SU-DHL-6 (cell line): ENCODE measurements around the gene CUEDC1.

ENCODE experiments used
- H2AFZ ChIP-seq: fragments of 200-600 bp; sonication (generic); 2 replicates; pipeline ENCODE4 v1.6.1; 2014; ENCODE audit warnings: low read depth, mild to moderate bottlenecking, moderate library complexity, mixed read lengths, antibody characterized with exemption, low read length; ENCODE audit not compliant: severe bottlenecking
- H3F3A ChIP-seq: fragments of 200-600 bp; shearing (Covaris generic); 2 replicates; pipeline ENCODE4 v1.6.0; 2016; ENCODE audit warnings: antibody characterized with exemption, mild to moderate bottlenecking; ENCODE audit not compliant: insufficient read depth
- H3K27ac ChIP-seq: fragments of 200-600 bp; sonication (generic); 2 replicates; pipeline ENCODE4 v1.5.1; 2016; ENCODE audit warnings: low read depth, mild to moderate bottlenecking, low read length, moderate library complexity, mixed read lengths
- H3K27me3 ChIP-seq: fragments of 200-600 bp; sonication (generic), shearing (Covaris generic); 2 replicates; pipeline ENCODE4 v1.6.0; 2014; ENCODE audit warnings: mild to moderate bottlenecking, low read length
- H3K36me3 ChIP-seq: fragments of 200-600 bp; sonication (generic); 2 replicates; pipeline ENCODE4 v1.6.1; 2014; ENCODE audit warnings: mild to moderate bottlenecking, low read length, mixed read lengths
- H3K4me2 ChIP-seq: fragments of 300-600, 200-600 bp; shearing (Covaris generic), sonication (generic); 2 replicates; pipeline ENCODE4 v1.6.0; 2014; ENCODE audit warnings: low read length, low read depth, mild to moderate bottlenecking; ENCODE audit not compliant: poor library complexity, severe bottlenecking
- H3K4me3 ChIP-seq: fragments of 200-600 bp; sonication (generic); 2 replicates; pipeline ENCODE4 v1.5.1; 2014; ENCODE audit warnings: antibody characterized with exemption, low read length, mild to moderate bottlenecking, mixed read lengths; ENCODE audit not compliant: insufficient read depth, poor library complexity, severe bottlenecking
- H3K79me2 ChIP-seq: fragments of 200-600 bp; sonication (generic); 2 replicates; pipeline ENCODE4 v1.6.1; 2014; ENCODE audit warnings: mild to moderate bottlenecking, low read length, moderate library complexity; ENCODE audit not compliant: insufficient read depth
- H3K9ac ChIP-seq: fragments of 200-600 bp; sonication (generic); 2 replicates; pipeline ENCODE4 v1.7.0; 2014; ENCODE audit warnings: mild to moderate bottlenecking, low read length
- H3K9me2 ChIP-seq: fragments of 200-600 bp; sonication (generic); replicated peaks from 2 replicates; pipeline ENCODE4 v1.6.1; 2014; ENCODE audit warnings: low read length; ENCODE audit not compliant: insufficient read depth
- H3K9me3 ChIP-seq: fragments of 200-600 bp; sonication (generic); 2 replicates; pipeline ENCODE4 v1.6.1; 2014; ENCODE audit warnings: low read length, mixed read lengths; ENCODE audit not compliant: insufficient read depth
- H4K20me1 ChIP-seq: fragments of 200-600 bp; sonication (generic); 2 replicates; pipeline ENCODE4 v1.6.1; 2014; ENCODE audit warnings: low read depth, mild to moderate bottlenecking, antibody characterized with exemption, low read length, moderate library complexity, mixed read lengths
- CTCF ChIP-seq: fragments of 200-600 bp; sonication (generic); IDR thresholded peaks from one replicate; pipeline ENCODE4 v1.5.1; 2017; ENCODE audit warnings: antibody characterized with exemption, mild to moderate bottlenecking, low read length, moderate library complexity; ENCODE audit not compliant: insufficient read depth, poor library complexity, severe bottlenecking
- EZH2phosphoT487 ChIP-seq: fragments of 200-600 bp; sonication (generic), shearing (Covaris generic); conservative IDR thresholded peaks from 2 replicates; pipeline ENCODE4 v1.6.1; 2018; ENCODE audit warnings: mild to moderate bottlenecking, antibody characterized with exemption, low read length, moderate library complexity, mixed read lengths

The CUEDC1 gene

GRCh38 chr17:57990037-57990436, 34.8 kb upstream of the CUEDC1 start:
- H3K79me2 ChIP-seq, result peaks cover 24% of the 10 kb centered on the region
- no peak overlapping the region for H3K27ac ChIP-seq
- peaks cover 22% of the 10 kb centered on the region for H4K20me1 ChIP-seq
- no peak overlapping the region for H3K4me2 ChIP-seq
- no peak overlapping the region for H3K4me3 ChIP-seq
- H3K27me3 ChIP-seq, result no peaks in the 10 kb centered on the region
- no peaks in the 10 kb centered on the region for H3K9me3 ChIP-seq
- H3F3A ChIP-seq, result peaks cover 56% of the 10 kb centered on the region
- TF ChIP-seq CTCF (no peak), EZH2phosphoT487 (no peak)
- H3K36me3 ChIP-seq, result no peaks in the 10 kb centered on the region
- no peaks in the 10 kb centered on the region for H3K9me2 ChIP-seq
- no peak overlapping the region for H3K9ac ChIP-seq
- H2AFZ ChIP-seq, result no peak overlapping the region

- H2AFZ ChIP-seq, result peak overlapping the region; percentile 86
- no peaks in the 10 kb centered on the region for H3K36me3 ChIP-seq
- H3K4me3 ChIP-seq, result peak overlapping the region; percentile 87
- peaks cover 42% of the 10 kb centered on the region for H3F3A ChIP-seq
- H3K9me2 ChIP-seq, result no peaks in the 10 kb centered on the region
- TF ChIP-seq EZH2phosphoT487 (no peak), CTCF (no peak)
- peak overlapping the region; percentile 73 for H3K9ac ChIP-seq
- no peaks in the 10 kb centered on the region for H3K9me3 ChIP-seq
- peaks cover 31% of the 10 kb centered on the region for H4K20me1 ChIP-seq
- peak overlapping the region; percentile 56 for H3K27ac ChIP-seq
- no peaks in the 10 kb centered on the region for H3K27me3 ChIP-seq
- H3K79me2 ChIP-seq, result peaks cover 39% of the 10 kb centered on the region
- peak overlapping the region; percentile 87 for H3K4me2 ChIP-seq
These were observed 33.4 kb upstream of the CUEDC1 start for GRCh38 chr17:57988301-57989250.

- H3F3A ChIP-seq, result peaks cover 37% of the 10 kb centered on the region
- H3K9me2 ChIP-seq, result no peaks in the 10 kb centered on the region
- no peak for TF ChIP-seq EZH2phosphoT487
- TF ChIP-seq CTCF, result no peak
- peak within 1 kb of the TSS; percentile 73 for H3K9ac ChIP-seq
- peak within 1 kb of the TSS; percentile 87 for H3K4me3 ChIP-seq
- H2AFZ ChIP-seq, result peak within 1 kb of the TSS; percentile 86
- no peaks in the 10 kb centered on the region for H3K9me3 ChIP-seq
- H3K27ac ChIP-seq, result peak within 1 kb of the TSS; percentile 56
- H3K79me2 ChIP-seq, result peaks cover 45% of the 10 kb centered on the region
- peak within 1 kb of the TSS; percentile 87 for H3K4me2 ChIP-seq
- peaks cover 33% of the 10 kb centered on the region for H4K20me1 ChIP-seq
- H3K27me3 ChIP-seq, result no peaks in the 10 kb centered on the region
- H3K36me3 ChIP-seq, result no peaks in the 10 kb centered on the region
These were observed 32.5 kb upstream of the CUEDC1 start, which contains the start of gene VEZF1 for GRCh38 chr17:57987581-57988300. Gene VEZF1, minus strand, starts transcription at chr17:57988254. Its CDS starts 143 bp downstream, at chr17:57988111.
